Right hindlimb (tissue), 1 donor: ENCODE results near the gene GPR146.
A peak's percentile ranks its signal among the peaks of the same experiment; 100 is the strongest.
"Not testable (repeated sequence)": the region's sequence is repeated elsewhere in the genome, so short reads cannot be mapped to it uniquely, and the experiment has no call there.

Source experiments
- DNase-seq: peaks from one replicate; pipeline ENCODE4 v3.0.0-alpha.2; 2018

The GPR146 gene

GRCh38 chr7:1044189-1045068 lies at the start of gene GPR146:
GPR146 (plus strand) TSS chr7:1044546; CDS start chr7:1057516, 12,970 bp downstream.
- peak; percentile 97 for DNase-seq

DNA sequence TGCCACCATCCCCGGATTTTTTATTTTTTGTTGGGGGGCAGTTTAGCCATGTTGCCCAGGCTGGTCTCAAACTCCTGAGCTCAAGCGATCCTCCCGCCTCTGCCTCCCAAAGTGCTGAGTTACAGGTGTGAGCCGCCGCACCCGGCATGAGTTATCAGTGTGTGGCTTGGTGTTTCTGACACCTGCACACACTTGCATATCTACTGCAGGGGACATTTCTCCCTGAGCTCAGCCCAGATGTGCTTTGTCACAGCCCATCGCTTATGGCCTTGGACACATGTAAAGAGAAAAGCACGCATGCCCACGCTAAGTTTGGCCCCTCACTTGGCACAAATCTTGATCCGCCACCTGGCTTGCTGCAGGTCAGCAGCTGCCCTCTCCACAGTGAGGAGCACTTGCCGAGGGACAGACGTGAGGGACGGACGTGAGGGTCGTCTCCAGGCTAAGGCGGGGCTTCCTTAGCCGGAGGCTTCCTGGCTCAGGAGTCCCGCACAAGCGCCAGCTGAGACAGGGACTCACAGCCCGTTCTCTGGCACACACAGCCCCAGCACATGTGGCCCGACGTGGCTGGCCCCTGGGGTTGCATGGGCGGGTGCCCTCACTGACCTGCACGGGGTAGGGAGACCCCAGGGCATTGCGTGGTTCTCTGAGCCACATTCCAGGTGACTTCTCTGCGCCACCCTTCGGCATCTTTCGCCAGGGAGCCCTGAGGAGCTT lies 49.6 kb upstream of the GPR146 start:
- DNase-seq, result no peak

DNA sequence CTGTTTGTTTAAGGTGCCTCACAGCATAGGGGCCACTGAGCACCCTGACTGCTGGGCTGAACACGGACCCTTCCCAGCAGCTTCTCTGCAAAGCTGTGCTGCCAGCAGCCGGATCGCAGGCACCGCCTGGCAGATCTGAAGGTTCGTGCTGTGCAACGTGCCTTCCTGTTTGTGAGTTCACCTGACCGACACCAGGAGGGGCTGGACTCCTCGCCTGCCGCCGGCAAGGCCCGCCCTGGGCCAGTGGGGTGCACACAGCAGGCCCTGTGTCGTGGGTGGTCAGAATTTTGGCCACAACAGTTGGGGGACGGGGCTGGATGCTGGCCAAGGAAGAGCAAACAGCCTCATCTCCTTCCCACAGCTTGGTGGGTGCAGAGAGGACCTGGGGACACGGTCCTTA lies 48.8 kb upstream of the GPR146 start:
- no peak for DNase-seq

DNA sequence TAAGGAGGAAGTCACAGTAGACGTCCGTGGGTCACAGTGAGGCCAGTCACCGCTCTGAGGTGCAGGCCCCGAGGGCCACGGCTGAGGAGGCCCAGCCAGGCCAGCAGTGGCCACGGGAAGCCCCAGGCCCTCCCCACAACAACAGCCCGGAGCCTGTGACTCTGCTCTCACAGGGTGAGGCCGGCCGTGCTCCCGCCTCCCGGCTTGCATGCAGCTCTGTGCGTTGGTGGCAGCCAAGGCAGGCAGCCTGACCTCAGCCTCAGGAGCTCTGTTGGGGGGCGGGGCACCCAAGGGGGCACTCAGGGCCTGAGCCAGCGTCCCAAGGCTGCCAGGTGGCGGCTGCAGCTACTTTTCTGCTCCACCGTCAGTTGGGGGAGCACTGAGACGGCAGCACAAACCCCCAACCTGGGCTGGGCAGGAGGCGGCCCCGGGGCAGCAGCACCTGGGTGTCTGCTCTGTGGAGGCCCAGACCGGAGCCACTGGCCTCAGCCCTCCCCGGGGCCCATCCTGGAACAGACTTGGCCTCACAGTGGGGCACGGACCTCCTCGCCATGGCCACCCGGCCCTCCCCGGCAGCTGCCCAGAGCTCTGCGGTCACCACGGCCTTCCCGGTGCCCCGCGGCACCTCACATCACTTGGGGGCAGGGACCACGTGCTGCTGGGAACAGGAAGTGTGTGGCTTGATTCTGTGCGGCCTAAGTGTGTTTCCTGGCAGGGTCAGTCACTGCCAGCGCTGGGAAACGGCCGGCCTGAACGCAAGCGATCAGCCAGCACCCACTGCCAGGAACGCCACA lies 48.1 kb upstream of the GPR146 start:
- DNase-seq, result no peak

- DNase-seq, result no peak
Observed at GRCh38 chr7:997404-998395, 46.6 kb upstream of the GPR146 start.

GRCh38 chr7:999149-999879 lies 45.0 kb upstream of the GPR146 start:
- DNase-seq, result no peak

- no peak for DNase-seq
Observed at GRCh38 chr7:999941-1000935, 44.1 kb upstream of the GPR146 start.

DNA sequence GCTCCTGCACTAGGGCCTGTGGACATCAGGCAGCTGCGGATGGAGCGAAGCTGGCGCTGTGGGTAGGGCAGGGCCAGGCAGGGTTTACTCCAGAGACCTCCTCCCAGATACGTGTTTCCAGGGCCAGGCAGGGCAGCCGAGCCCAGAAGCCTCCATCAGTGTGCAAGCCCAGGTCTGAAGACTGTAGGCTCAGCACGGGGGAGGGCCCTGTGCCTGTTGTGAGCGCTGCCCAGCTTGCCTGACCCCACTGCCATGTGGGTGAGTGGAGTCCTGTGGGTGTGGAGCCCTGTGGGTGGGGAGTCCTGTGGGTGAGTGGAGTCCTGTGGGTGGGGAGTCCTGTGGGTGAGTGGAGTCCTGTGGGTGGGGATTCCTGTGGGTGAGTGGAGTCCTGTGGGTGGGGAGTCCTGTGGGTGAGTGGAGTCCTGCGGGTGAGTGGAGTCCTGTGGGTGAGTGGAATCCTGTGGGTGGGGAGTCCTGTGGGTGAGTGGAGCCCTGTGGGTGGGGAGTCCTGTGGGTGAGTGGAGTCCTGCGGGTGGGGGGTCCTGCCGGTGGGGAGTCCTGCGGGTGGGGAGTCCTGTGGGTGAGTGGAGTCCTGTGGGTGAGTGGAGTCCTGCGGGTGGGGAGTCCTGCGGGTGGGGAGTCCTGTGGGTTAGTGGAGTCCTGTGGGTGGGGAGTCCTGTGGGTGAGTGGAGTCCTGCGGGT lies 43.1 kb upstream of the GPR146 start:
- not testable (repeated sequence) for DNase-seq

- DNase-seq, result not testable (repeated sequence)
Observed at GRCh38 chr7:1002026-1002425, 42.3 kb upstream of the GPR146 start.

- DNase-seq, result not testable (repeated sequence)
Observed at GRCh38 chr7:1002445-1002844, 41.9 kb upstream of the GPR146 start.

DNA sequence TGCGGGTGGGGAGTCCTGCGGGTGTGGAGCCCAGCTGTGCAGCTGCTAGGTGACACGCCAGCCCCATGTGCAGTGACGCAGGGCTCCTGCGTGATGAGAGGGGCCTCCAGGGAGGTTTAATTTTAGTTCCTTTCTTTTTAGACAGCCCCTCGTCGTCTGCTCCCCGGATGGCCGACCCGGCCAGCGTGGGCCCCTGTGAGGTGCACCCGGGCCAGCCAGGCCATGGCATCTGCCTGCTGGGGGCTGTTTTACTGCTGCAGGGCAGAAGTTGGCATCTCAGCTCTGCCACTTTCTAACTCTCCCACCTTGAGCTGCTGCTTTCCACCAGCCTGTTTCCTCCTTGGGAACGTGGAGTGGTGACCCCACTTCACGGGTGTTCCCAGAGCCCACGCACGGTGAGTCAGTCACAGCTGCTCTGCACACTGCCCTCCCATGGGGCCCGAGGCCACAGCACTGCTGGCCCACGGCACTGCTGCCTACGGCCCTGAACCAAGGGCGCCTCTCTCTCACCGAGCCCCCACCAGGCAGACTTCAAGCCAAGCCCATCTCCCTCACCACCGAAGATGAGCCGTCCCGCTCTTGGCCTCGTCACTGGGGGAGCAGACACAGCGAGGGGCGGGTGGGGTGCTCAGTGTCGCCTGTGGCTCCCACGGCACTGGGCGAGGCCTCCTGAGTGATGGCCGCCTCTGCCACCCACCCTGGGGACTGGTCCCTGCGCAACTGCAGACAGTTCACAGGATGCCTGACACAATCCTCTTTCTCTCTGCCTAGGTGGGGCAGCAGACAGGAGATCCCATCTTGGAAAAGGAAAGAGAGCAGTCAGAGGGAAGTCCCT lies 40.1 kb upstream of the GPR146 start:
- no peak for DNase-seq

GRCh38 chr7:1005303-1005702 lies 39.0 kb upstream of the GPR146 start:
- DNase-seq, result no peak

DNA sequence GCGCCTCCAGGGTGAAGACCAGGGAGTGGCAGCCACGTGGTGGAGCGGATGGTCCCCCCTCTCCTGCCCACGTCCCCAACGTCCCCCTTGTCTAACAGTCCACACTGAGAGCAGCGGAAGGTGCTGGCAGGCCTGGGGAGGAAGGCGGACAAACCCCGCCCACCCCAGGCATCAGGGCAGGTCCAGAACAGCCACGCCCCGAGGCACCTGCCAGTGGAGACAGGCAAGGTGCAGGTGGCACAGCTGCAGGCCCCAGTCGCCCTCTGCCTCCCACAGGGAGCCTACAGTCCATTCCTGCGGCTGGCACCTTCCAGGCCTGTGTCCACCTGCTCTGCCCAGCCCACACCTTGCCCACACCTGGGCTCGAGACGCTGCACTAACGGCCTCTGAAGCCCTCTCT lies 36.4 kb upstream of the GPR146 start:
- DNase-seq, result no peak

GRCh38 chr7:1008733-1009363 lies 35.5 kb upstream of the GPR146 start:
- DNase-seq, result no peak

DNA sequence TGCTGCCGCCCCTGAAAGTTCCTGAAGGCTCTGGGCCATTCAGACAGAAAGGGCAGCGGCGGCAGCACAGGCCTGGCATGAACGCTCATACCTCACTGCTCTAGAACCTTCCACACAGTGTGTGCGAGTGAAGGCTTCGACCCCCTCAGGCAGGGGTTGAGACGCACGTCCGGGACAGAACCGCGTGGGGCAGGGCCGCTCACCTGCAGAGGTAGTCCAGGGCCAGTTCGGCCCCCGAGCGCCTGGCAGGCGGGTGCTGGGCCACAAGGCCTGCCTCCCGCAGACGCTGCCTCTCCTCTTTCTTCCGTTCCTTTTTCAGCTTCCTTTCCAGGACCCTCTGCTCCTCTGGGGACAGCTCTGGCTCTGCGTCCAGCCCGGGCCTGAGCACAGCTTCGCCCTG lies 34.6 kb upstream of the GPR146 start:
- no peak for DNase-seq

DNA sequence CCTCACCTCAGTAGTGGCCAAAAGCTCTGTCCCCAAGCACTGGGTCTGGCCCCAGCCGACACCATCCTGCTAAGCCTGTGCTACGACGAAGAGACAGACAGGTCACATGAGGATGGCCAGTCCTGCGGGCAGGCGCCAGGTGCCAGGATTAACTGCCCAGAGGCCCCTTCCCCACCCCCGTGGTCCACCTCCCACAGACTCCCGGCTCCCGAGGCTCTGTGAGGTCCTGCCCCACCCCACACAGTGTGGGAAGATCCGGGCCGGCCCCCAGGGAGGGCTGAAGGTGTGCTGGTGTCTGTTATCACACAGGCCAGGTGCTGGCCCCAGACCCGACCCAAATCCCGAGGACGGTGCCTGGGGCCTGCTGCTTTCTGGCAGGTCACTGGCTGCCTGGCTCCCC lies 34.1 kb upstream of the GPR146 start:
- DNase-seq, result no peak

DNA sequence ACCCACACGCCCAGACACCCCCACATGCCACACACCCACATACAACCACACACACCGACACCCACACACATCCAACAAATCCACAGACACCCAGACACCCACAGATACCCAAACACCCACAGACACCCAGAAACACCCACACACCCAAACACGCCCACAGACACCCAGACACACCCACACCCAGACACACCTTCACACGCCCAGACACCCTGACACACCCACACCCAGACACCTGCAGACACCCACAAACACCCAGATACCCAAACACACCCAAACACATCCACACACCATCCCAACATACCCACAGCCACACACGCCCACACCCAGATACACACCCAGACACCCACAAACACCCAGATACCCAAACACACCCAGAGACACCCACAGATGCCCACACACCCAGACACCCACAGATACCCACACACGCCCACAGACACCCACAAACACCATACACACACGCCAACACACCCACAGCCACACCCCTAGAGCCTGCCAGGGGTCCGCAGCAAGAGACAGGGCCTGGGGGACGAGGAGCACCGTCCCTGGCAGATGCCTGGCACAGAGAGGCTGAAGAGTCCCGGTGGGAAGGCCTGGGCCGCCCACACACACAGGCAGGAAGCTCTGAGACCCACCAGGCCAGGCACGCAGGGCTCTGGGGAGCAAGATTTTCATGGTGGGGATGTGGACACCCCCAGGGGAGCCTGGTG lies 32.9 kb upstream of the GPR146 start:
- no peak for DNase-seq
